ENCODE results near the gene SIGLEC8. TPM values are rescaled to one million over a fixed set of nuclear protein-coding genes. Genes with fewer than 3 reads are reported as not detected.

SIGLEC8 gene
- total and polyA plus RNA-seq, 9 of the 15 experiments (the other 6 are each of a cell fraction or from before 2014, with no cell fraction given), result 0.04 to 0.65 (median 0.39) TPM

DNA sequence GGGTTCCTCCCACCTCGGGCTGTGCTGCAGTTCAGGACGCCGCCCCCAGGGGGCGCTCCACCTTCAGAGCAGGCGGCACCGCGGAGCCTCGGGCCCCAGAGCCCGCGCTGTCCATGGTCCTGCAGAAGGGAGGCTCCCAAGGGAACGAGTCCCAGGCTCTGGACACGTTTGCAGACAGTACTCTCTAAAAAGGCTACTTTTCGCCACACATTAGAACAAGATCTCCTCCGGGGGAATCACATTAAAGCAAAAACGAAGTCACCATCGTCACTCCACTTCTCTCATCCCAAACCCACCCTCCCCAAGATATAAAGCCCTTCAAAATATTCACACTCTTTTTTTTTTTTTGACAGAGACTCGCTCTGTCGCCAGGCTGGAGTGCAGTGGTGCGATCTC lies 36.2 kb downstream of the SIGLEC8 start:
- 0% methylated on average over 14 of the region's 19 CpGs for WGBS (ENCODE audit: insufficient coverage, low coverage, missing lambda C conversion rate)
- H3K9me3 ChIP-seq (replicated peaks; ENCODE audit: control insufficient read depth, insufficient read depth, low read depth, low read length), result no peaks in the 10 kb centered on the region
- no peak overlapping the region; the same call in 1 of the 2 replicates for H2AFZ ChIP-seq (ENCODE audit: low read depth, low read length)
- no peaks in the 10 kb centered on the region for H3K27me3 ChIP-seq (ENCODE audit: control insufficient read depth in 2 of 2, insufficient read depth in 2 of 2, low read length in 2 of 2)
- H3K9me1 ChIP-seq (ENCODE audit: control insufficient read depth, insufficient read depth, low read length), result no peaks in the 10 kb centered on the region
- H3K27ac ChIP-seq (ENCODE audit: extremely low read depth, low read depth, low read length), result no peak overlapping the region
- intact Hi-C loops (cut with micrococcal nuclease), result loop anchor here (1.0 to 10.0 kb wide), 3 partner anchors 51 to 363 kb away; no protein-coding TSS in a partner anchor
- ChIA-PET CTCF (ENCODE audit: low intra/inter-chr PET ratio) (interaction anchor here (0.6 to 2.1 kb wide), 5 partner anchors 186 to 387 kb away, joined by 3 to 30 read pairs (median 3); no protein-coding TSS in a partner anchor), POLR2A (interaction anchor here (1.0 to 1.6 kb wide), 2 partner anchors 126 to 388 kb away, joined by 3 to 4 read pairs; no protein-coding TSS in a partner anchor)
- no peaks in the 10 kb centered on the region for H3K79me2 ChIP-seq (ENCODE audit: control insufficient read depth, insufficient read depth, low read length)
- H3K9ac ChIP-seq (ENCODE audit: insufficient read depth in 1 of 2, low read depth in 2 of 2, low read length in 2 of 2), result peak overlapping the region in 1 of 2 experiments; percentile 47; a peak in 1 of 4 replicates
- H4K20me1 ChIP-seq (replicated peaks; ENCODE audit: control insufficient read depth, insufficient read depth, low read length), result no peaks in the 10 kb centered on the region
- peak; percentile 95 for ATAC-seq
- BruUV-seq (replicated peaks), result no TSS peak
- in situ Hi-C loops (cut with MboI), result loop anchor here (5.0 to 10.0 kb wide), 2 partner anchors 235 to 363 kb away; no protein-coding TSS in a partner anchor
- no peak overlapping the region for H3K4me3 ChIP-seq
- peak; percentile 90 to 95 (median 94) for DNase-seq (ENCODE audit: extremely low read depth in 1 of 4, low spot score in 3 of 4)
- peak; percentile 86 for FAIRE-seq
- no peaks in the 10 kb centered on the region for H3K36me3 ChIP-seq (ENCODE audit: control insufficient read depth, insufficient read depth, low read length)
- H3K4me2 ChIP-seq (ENCODE audit: insufficient read depth, low read length), result 0 out of 2 replicates have a peak overlapping the region, but pooled peaks have one; percentile 43
- H3K4me1 ChIP-seq (replicated peaks in 1 of 2; ENCODE audit: control insufficient read depth in 2 of 2, insufficient read depth in 2 of 2, low read length in 2 of 2), result peaks cover 3 to 23% of the 10 kb centered on the region in 2 experiments
- TF ChIP-seq ZNF696 (CRISPR knock-in tag; conservative IDR thresholded peaks at IDR 0.05) (no peak), FIP1L1 (IDR thresholded peaks at IDR 0.05; ENCODE audit: low read depth, low read length, poor library complexity, severe bottlenecking) (no peak), ZNF217 (CRISPR knock-in tag; IDR thresholded peaks at IDR 0.05) (peak; percentile 93), ZNF24 (IDR thresholded peaks at IDR 0.05) (peak; percentile 79), HBP1 (CRISPR knock-in tag; IDR thresholded peaks at IDR 0.05) (no peak), ARID2 (IDR thresholded peaks at IDR 0.05) (peak; percentile 95), MXI1 (IDR thresholded peaks at IDR 0.05; ENCODE audit: low read depth, low read length) (peak; percentile 67; the same call in 1 of the 2 replicates), MCM2 (IDR thresholded peaks at IDR 0.05; ENCODE audit: low read depth) (no peak), ZNF77 (CRISPR knock-in tag; IDR thresholded peaks at IDR 0.05) (no peak), ETV1 (tag; conservative IDR thresholded peaks at IDR 0.05; ENCODE audit: low read depth) (peak; percentile 47), LCOR (CRISPR knock-in tag; IDR thresholded peaks at IDR 0.05) (peak; percentile 99), AFF1 (IDR thresholded peaks at IDR 0.05; ENCODE audit: low read depth in 1 of 2, partially characterized antibody in 2 of 2) (peak in 1 of 2 experiments; percentile 98)
- TF ChIP-seq, protein P1, sequence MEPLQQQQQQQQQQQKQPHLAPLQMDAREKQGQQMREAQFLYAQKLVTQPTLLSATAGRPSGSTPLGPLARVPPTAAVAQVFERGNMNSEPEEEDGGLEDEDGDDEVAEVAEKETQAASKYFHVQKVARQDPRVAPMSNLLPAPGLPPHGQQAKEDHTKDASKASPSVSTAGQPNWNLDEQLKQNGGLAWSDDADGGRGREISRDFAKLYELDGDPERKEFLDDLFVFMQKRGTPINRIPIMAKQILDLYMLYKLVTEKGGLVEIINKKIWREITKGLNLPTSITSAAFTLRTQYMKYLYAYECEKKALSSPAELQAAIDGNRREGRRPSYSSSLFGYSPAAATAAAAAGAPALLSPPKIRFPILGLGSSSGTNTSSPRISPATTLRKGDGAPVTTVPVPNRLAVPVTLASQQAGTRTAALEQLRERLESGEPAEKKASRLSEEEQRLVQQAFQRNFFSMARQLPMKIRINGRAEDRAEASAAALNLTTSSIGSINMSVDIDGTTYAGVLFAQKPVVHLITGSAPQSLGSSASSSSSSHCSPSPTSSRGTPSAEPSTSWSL (CRISPR knock-in tag; IDR thresholded peaks at IDR 0.05; ENCODE audit: borderline replicate concordance), result no peak
- TF ChIP-seq, protein P2, sequence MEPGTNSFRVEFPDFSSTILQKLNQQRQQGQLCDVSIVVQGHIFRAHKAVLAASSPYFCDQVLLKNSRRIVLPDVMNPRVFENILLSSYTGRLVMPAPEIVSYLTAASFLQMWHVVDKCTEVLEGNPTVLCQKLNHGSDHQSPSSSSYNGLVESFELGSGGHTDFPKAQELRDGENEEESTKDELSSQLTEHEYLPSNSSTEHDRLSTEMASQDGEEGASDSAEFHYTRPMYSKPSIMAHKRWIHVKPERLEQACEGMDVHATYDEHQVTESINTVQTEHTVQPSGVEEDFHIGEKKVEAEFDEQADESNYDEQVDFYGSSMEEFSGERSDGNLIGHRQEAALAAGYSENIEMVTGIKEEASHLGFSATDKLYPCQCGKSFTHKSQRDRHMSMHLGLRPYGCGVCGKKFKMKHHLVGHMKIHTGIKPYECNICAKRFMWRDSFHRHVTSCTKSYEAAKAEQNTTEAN (CRISPR knock-in tag; IDR thresholded peaks at IDR 0.05), result peak; percentile 92

Measured in K562 (cell line).